ENCODE results near the gene HDGFL3.

DNA sequence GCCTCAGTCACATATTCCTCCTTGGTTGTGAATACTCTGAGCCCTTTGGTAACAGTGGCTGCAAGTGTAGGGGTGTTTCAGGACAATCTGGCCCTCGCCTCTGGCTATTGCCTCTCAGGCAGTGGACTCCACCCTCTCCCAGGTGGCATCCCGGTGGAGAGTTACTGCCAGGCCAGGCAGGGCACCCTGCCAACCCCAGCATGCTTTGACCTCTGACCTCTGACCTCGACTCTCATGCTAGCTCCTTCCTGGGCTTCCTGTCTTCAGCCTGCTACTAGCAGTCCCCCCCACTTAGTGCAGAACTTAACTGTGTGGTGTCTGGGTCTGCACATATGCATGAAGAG lies 94.7 kb downstream of the HDGFL3 start:
- TF ChIP-seq, protein P1, sequence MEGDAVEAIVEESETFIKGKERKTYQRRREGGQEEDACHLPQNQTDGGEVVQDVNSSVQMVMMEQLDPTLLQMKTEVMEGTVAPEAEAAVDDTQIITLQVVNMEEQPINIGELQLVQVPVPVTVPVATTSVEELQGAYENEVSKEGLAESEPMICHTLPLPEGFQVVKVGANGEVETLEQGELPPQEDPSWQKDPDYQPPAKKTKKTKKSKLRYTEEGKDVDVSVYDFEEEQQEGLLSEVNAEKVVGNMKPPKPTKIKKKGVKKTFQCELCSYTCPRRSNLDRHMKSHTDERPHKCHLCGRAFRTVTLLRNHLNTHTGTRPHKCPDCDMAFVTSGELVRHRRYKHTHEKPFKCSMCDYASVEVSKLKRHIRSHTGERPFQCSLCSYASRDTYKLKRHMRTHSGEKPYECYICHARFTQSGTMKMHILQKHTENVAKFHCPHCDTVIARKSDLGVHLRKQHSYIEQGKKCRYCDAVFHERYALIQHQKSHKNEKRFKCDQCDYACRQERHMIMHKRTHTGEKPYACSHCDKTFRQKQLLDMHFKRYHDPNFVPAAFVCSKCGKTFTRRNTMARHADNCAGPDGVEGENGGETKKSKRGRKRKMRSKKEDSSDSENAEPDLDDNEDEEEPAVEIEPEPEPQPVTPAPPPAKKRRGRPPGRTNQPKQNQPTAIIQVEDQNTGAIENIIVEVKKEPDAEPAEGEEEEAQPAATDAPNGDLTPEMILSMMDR (IDR thresholded peaks at IDR 0.05; ENCODE audit: low read depth, low read length, poor library complexity, severe bottlenecking) = no peak
- no peak for TF ChIP-seq EZH2phosphoT487 (IDR thresholded peaks at IDR 0.05; ENCODE audit: borderline replicate concordance, low read length)

Measured in DOHH2 (cell line).